Measurements from ENCODE around the gene DAP. TPM values are rescaled to one million over a fixed set of nuclear protein-coding genes. Genes with fewer than 3 reads are reported as not detected.

DAP gene
- total and polyA plus RNA-seq, 2 experiments from 2014 or later, result 35.7 to 37.6 TPM

DNA sequence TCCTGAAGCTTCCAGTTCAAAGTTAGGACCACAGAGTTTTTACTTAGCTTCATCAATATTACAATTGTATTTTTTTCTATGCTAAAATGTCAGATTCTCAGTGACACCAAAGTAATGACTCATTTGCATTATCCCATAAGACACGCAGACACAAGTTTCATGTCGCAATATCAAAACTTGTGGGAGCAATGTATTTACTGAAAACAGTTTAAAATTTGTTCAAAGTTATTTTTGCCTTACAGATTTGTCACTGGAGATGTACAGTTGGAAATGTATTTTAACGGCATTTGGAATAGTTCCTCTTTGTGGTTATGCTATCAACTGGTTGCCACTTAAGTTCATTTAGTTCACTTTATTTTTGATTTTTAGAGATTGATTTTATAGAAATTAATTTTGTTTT lies 36.2 kb upstream of the DAP start:
- H3K9me3 Mint-ChIP-seq, result no peaks in the 10 kb centered on the region; the same call in 2 of the 3 replicates
- H3K27ac Mint-ChIP-seq, result no peak overlapping the region
- Histone ChIP-seq H3K79me2 (replicated peaks; ENCODE audit: insufficient read depth) (no peaks in the 10 kb centered on the region), H3K9me2 (ENCODE audit: insufficient read depth) (0 out of 2 replicates have a peak, but pooled peaks cover 6% of the 10 kb centered on the region), H3K4me1 (ENCODE audit: insufficient read depth) (no peaks in the 10 kb centered on the region), H3K27ac (ENCODE audit: low read depth) (no peak overlapping the region), H4K20me1 (replicated peaks; ENCODE audit: insufficient read depth) (no peaks in the 10 kb centered on the region), H3K4me2 (no peak overlapping the region), H3K27me3 (ENCODE audit: insufficient read depth) (no peaks in the 10 kb centered on the region), H3K36me3 (ENCODE audit: insufficient read depth) (no peaks in the 10 kb centered on the region), H3F3A (replicated peaks; ENCODE audit: low read depth) (no peaks in the 10 kb centered on the region), H2AFZ (no peak overlapping the region), H3K4me3 (no peak overlapping the region)
- peaks cover 4% of the 10 kb centered on the region for H3K27me3 Mint-ChIP-seq (ENCODE audit: insufficient read depth, low read depth, poor library complexity)
- DNase-seq (ENCODE audit: low spot score), result no peak
- TF ChIP-seq, protein P1, sequence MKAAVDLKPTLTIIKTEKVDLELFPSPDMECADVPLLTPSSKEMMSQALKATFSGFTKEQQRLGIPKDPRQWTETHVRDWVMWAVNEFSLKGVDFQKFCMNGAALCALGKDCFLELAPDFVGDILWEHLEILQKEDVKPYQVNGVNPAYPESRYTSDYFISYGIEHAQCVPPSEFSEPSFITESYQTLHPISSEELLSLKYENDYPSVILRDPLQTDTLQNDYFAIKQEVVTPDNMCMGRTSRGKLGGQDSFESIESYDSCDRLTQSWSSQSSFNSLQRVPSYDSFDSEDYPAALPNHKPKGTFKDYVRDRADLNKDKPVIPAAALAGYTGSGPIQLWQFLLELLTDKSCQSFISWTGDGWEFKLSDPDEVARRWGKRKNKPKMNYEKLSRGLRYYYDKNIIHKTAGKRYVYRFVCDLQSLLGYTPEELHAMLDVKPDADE (IDR thresholded peaks at IDR 0.05), result no peak
- TF ChIP-seq ZNF331 (CRISPR knock-in tag; IDR thresholded peaks at IDR 0.05; ENCODE audit: low read depth), result no peak
- no peak for TF ChIP-seq ZNF114 (CRISPR knock-in tag; IDR thresholded peaks at IDR 0.05)
- TF ChIP-seq, protein P2, sequence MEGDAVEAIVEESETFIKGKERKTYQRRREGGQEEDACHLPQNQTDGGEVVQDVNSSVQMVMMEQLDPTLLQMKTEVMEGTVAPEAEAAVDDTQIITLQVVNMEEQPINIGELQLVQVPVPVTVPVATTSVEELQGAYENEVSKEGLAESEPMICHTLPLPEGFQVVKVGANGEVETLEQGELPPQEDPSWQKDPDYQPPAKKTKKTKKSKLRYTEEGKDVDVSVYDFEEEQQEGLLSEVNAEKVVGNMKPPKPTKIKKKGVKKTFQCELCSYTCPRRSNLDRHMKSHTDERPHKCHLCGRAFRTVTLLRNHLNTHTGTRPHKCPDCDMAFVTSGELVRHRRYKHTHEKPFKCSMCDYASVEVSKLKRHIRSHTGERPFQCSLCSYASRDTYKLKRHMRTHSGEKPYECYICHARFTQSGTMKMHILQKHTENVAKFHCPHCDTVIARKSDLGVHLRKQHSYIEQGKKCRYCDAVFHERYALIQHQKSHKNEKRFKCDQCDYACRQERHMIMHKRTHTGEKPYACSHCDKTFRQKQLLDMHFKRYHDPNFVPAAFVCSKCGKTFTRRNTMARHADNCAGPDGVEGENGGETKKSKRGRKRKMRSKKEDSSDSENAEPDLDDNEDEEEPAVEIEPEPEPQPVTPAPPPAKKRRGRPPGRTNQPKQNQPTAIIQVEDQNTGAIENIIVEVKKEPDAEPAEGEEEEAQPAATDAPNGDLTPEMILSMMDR (conservative IDR thresholded peaks at IDR 0.05; ENCODE audit: low read depth in 2 of 2), result no peak
- TF ChIP-seq POLR2AphosphoS5 (IDR thresholded peaks at IDR 0.05; ENCODE audit: low read depth), result no peak
- TF ChIP-seq STAT1 (IDR thresholded peaks at IDR 0.05; ENCODE audit: unreplicated experiment), result no peak
- TF ChIP-seq NANOG (IDR thresholded peaks at IDR 0.05; ENCODE audit: borderline replicate concordance), result no peak
- no peak for TF ChIP-seq EZH2 (IDR thresholded peaks at IDR 0.05; ENCODE audit: low read depth, unreplicated experiment)
- TF ChIP-seq JUNB (IDR thresholded peaks at IDR 0.05; ENCODE audit: unreplicated experiment), result no peak
- TF ChIP-seq, protein P3, sequence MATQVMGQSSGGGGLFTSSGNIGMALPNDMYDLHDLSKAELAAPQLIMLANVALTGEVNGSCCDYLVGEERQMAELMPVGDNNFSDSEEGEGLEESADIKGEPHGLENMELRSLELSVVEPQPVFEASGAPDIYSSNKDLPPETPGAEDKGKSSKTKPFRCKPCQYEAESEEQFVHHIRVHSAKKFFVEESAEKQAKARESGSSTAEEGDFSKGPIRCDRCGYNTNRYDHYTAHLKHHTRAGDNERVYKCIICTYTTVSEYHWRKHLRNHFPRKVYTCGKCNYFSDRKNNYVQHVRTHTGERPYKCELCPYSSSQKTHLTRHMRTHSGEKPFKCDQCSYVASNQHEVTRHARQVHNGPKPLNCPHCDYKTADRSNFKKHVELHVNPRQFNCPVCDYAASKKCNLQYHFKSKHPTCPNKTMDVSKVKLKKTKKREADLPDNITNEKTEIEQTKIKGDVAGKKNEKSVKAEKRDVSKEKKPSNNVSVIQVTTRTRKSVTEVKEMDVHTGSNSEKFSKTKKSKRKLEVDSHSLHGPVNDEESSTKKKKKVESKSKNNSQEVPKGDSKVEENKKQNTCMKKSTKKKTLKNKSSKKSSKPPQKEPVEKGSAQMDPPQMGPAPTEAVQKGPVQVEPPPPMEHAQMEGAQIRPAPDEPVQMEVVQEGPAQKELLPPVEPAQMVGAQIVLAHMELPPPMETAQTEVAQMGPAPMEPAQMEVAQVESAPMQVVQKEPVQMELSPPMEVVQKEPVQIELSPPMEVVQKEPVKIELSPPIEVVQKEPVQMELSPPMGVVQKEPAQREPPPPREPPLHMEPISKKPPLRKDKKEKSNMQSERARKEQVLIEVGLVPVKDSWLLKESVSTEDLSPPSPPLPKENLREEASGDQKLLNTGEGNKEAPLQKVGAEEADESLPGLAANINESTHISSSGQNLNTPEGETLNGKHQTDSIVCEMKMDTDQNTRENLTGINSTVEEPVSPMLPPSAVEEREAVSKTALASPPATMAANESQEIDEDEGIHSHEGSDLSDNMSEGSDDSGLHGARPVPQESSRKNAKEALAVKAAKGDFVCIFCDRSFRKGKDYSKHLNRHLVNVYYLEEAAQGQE (IDR thresholded peaks at IDR 0.05; ENCODE audit: unreplicated experiment), result no peak
- no peak for TF ChIP-seq CREB1 (CRISPR knock-in tag; IDR thresholded peaks at IDR 0.05; ENCODE audit: low read depth)
- TF ChIP-seq EZH2phosphoT487 (IDR thresholded peaks at IDR 0.05; ENCODE audit: unreplicated experiment), result no peak
- TF ChIP-seq, protein P4, sequence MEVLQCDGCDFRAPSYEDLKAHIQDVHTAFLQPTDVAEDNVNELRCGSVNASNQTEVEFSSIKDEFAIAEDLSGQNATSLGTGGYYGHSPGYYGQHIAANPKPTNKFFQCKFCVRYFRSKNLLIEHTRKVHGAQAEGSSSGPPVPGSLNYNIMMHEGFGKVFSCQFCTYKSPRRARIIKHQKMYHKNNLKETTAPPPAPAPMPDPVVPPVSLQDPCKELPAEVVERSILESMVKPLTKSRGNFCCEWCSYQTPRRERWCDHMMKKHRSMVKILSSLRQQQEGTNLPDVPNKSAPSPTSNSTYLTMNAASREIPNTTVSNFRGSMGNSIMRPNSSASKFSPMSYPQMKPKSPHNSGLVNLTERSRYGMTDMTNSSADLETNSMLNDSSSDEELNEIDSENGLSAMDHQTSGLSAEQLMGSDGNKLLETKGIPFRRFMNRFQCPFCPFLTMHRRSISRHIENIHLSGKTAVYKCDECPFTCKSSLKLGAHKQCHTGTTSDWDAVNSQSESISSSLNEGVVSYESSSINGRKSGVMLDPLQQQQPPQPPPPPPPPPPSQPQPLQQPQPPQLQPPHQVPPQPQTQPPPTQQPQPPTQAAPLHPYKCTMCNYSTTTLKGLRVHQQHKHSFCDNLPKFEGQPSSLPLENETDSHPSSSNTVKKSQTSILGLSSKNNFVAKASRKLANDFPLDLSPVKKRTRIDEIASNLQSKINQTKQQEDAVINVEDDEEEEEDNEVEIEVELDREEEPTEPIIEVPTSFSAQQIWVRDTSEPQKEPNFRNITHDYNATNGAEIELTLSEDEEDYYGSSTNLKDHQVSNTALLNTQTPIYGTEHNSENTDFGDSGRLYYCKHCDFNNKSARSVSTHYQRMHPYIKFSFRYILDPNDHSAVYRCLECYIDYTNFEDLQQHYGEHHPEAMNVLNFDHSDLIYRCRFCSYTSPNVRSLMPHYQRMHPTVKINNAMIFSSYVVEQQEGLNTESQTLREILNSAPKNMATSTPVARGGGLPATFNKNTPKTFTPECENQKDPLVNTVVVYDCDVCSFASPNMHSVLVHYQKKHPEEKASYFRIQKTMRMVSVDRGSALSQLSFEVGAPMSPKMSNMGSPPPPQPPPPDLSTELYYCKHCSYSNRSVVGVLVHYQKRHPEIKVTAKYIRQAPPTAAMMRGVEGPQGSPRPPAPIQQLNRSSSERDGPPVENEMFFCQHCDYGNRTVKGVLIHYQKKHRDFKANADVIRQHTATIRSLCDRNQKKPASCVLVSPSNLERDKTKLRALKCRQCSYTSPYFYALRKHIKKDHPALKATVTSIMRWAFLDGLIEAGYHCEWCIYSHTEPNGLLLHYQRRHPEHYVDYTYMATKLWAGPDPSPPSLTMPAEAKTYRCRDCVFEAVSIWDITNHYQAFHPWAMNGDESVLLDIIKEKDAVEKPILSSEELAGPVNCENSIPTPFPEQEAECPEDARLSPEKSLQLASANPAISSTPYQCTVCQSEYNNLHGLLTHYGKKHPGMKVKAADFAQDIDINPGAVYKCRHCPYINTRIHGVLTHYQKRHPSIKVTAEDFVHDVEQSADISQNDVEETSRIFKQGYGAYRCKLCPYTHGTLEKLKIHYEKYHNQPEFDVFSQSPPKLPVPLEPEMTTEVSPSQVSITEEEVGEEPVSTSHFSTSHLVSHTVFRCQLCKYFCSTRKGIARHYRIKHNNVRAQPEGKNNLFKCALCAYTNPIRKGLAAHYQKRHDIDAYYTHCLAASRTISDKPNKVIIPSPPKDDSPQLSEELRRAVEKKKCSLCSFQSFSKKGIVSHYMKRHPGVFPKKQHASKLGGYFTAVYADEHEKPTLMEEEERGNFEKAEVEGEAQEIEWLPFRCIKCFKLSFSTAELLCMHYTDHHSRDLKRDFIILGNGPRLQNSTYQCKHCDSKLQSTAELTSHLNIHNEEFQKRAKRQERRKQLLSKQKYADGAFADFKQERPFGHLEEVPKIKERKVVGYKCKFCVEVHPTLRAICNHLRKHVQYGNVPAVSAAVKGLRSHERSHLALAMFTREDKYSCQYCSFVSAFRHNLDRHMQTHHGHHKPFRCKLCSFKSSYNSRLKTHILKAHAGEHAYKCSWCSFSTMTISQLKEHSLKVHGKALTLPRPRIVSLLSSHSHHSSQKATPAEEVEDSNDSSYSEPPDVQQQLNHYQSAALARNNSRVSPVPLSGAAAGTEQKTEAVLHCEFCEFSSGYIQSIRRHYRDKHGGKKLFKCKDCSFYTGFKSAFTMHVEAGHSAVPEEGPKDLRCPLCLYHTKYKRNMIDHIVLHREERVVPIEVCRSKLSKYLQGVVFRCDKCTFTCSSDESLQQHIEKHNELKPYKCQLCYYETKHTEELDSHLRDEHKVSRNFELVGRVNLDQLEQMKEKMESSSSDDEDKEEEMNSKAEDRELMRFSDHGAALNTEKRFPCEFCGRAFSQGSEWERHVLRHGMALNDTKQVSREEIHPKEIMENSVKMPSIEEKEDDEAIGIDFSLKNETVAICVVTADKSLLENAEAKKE (CRISPR knock-in tag; IDR thresholded peaks at IDR 0.05), result no peak
- no peak overlapping the region for H3K4me3 Mint-ChIP-seq
- peaks cover 5% of the 10 kb centered on the region; the same call in 2 of the 3 replicates for H3K4me1 Mint-ChIP-seq
- no peak for ATAC-seq
- H3K36me3 Mint-ChIP-seq (ENCODE audit: low read depth), result no peaks in the 10 kb centered on the region
